ENCODE data around the gene CPEB2. TPM values are rescaled to one million over a fixed set of nuclear protein-coding genes. Genes with fewer than 3 reads are reported as not detected.

Gene CPEB2
- total RNA-seq, 1 donor = 23.9 TPM

- TF ChIP-seq, protein P1, sequence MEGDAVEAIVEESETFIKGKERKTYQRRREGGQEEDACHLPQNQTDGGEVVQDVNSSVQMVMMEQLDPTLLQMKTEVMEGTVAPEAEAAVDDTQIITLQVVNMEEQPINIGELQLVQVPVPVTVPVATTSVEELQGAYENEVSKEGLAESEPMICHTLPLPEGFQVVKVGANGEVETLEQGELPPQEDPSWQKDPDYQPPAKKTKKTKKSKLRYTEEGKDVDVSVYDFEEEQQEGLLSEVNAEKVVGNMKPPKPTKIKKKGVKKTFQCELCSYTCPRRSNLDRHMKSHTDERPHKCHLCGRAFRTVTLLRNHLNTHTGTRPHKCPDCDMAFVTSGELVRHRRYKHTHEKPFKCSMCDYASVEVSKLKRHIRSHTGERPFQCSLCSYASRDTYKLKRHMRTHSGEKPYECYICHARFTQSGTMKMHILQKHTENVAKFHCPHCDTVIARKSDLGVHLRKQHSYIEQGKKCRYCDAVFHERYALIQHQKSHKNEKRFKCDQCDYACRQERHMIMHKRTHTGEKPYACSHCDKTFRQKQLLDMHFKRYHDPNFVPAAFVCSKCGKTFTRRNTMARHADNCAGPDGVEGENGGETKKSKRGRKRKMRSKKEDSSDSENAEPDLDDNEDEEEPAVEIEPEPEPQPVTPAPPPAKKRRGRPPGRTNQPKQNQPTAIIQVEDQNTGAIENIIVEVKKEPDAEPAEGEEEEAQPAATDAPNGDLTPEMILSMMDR (IDR thresholded peaks at IDR 0.05; ENCODE audit: extremely low read depth, low read depth, low read length) = no peak
- Histone ChIP-seq H3K9me3 (ENCODE audit: low read depth, low read length) (no peaks in the 10 kb centered on the region), H3K4me3 (ENCODE audit: insufficient read depth, low read length) (no peak overlapping the region), H3K79me2 (ENCODE audit: insufficient read depth, low read length) (peaks cover 49% of the 10 kb centered on the region), H3K4me1 (ENCODE audit: insufficient read depth, low read length) (no peaks in the 10 kb centered on the region), H3K27me3 (ENCODE audit: insufficient read depth, low read length) (no peaks in the 10 kb centered on the region), H3K27ac (ENCODE audit: low read depth, low read length) (peak overlapping the region; percentile 13), H3K4me2 (ENCODE audit: insufficient read depth, low read length) (no peak overlapping the region), H2AFZ (ENCODE audit: low read length) (no peak overlapping the region), H3K36me3 (ENCODE audit: insufficient read depth, low read length) (peaks cover 95% of the 10 kb centered on the region), H4K20me1 (ENCODE audit: insufficient read depth, low read length) (peaks cover 4% of the 10 kb centered on the region)
- no peak for DNase-seq (ENCODE audit: insufficient read length, low spot score, missing footprints)
Observed at GRCh38 chr4:15060213-15060612, 57.9 kb downstream of the CPEB2 start.

DNA sequence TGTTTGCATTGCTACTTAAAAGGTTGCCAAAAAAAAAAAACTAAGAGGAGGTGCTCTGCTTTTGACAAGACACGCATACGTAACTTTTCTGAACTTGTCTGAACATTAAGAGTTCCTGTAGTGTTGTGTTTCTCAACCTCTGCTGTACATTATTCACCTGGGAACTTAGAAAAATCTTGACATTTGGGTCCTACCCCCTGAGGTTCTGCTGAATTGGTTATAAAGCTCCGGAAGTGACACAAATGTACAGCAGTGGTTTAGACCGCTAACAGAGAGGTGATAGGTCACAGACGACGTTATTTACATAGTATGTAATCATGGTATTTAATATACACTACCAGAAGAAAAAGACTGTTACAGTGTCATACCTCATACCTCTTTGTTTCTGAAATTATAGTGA lies 61.1 kb downstream of the CPEB2 start:
- Histone ChIP-seq H3K9me3 (ENCODE audit: low read depth, low read length) (no peaks in the 10 kb centered on the region), H3K27me3 (ENCODE audit: insufficient read depth, low read length) (no peaks in the 10 kb centered on the region), H3K4me1 (ENCODE audit: insufficient read depth, low read length) (no peaks in the 10 kb centered on the region), H3K27ac (ENCODE audit: low read depth, low read length) (no peak overlapping the region), H2AFZ (ENCODE audit: low read length) (no peak overlapping the region), H3K4me2 (ENCODE audit: insufficient read depth, low read length) (no peak overlapping the region), H3K79me2 (ENCODE audit: insufficient read depth, low read length) (peaks cover 31% of the 10 kb centered on the region), H3K4me3 (ENCODE audit: insufficient read depth, low read length) (no peak overlapping the region), H4K20me1 (ENCODE audit: insufficient read depth, low read length) (peaks cover 4% of the 10 kb centered on the region), H3K36me3 (ENCODE audit: insufficient read depth, low read length) (peaks cover 92% of the 10 kb centered on the region)
- TF ChIP-seq, protein P1 (IDR thresholded peaks at IDR 0.05; ENCODE audit: extremely low read depth, low read depth, low read length) = no peak
- no peak for DNase-seq (ENCODE audit: insufficient read length, low spot score, missing footprints)

GRCh38 chr4:15065516-15065915 lies 63.2 kb downstream of the CPEB2 start:
- no peaks in the 10 kb centered on the region for H3K27me3 ChIP-seq (ENCODE audit: insufficient read depth, low read length)
- TF ChIP-seq, protein P1 (IDR thresholded peaks at IDR 0.05; ENCODE audit: extremely low read depth, low read depth, low read length) = no peak
- H3K4me3 ChIP-seq (ENCODE audit: insufficient read depth, low read length) = no peak overlapping the region
- H3K4me2 ChIP-seq (ENCODE audit: insufficient read depth, low read length) = no peak overlapping the region
- peaks cover 4% of the 10 kb centered on the region for H4K20me1 ChIP-seq (ENCODE audit: insufficient read depth, low read length)
- peaks cover 15% of the 10 kb centered on the region for H3K79me2 ChIP-seq (ENCODE audit: insufficient read depth, low read length)
- no peak for DNase-seq (ENCODE audit: insufficient read length, low spot score, missing footprints)
- no peak overlapping the region for H3K27ac ChIP-seq (ENCODE audit: low read depth, low read length)
- H3K9me3 ChIP-seq (ENCODE audit: low read depth, low read length) = no peaks in the 10 kb centered on the region
- H3K4me1 ChIP-seq (ENCODE audit: insufficient read depth, low read length) = no peaks in the 10 kb centered on the region
- no peak overlapping the region for H2AFZ ChIP-seq (ENCODE audit: low read length)
- H3K36me3 ChIP-seq (ENCODE audit: insufficient read depth, low read length) = peaks cover 80% of the 10 kb centered on the region

GRCh38 chr4:15066140-15066539 lies 63.9 kb downstream of the CPEB2 start:
- Histone ChIP-seq H3K79me2 (ENCODE audit: insufficient read depth, low read length) (peaks cover 10% of the 10 kb centered on the region), H3K27me3 (ENCODE audit: insufficient read depth, low read length) (no peaks in the 10 kb centered on the region), H3K4me3 (ENCODE audit: insufficient read depth, low read length) (no peak overlapping the region), H3K4me1 (ENCODE audit: insufficient read depth, low read length) (no peaks in the 10 kb centered on the region), H2AFZ (ENCODE audit: low read length) (no peak overlapping the region), H3K36me3 (ENCODE audit: insufficient read depth, low read length) (peaks cover 77% of the 10 kb centered on the region), H3K4me2 (ENCODE audit: insufficient read depth, low read length) (no peak overlapping the region), H3K27ac (ENCODE audit: low read depth, low read length) (no peak overlapping the region), H4K20me1 (ENCODE audit: insufficient read depth, low read length) (peaks cover 2% of the 10 kb centered on the region), H3K9me3 (ENCODE audit: low read depth, low read length) (no peaks in the 10 kb centered on the region)
- TF ChIP-seq, protein P1 (IDR thresholded peaks at IDR 0.05; ENCODE audit: extremely low read depth, low read depth, low read length) = no peak
- DNase-seq (ENCODE audit: insufficient read length, low spot score, missing footprints) = no peak
